ENCODE data around the gene RIPOR3.

GRCh38 chr20:50679753-50680104 lies 11.6 kb downstream of the RIPOR3 start:
- no peak for TF ChIP-seq CTCF (optimal IDR thresholded peaks at IDR 0.05 in 1 of 3, IDR thresholded peaks at IDR 0.05 in 1 of 3, conservative IDR thresholded peaks at IDR 0.05 in 1 of 3; ENCODE audit: extremely low read depth in 1 of 3, insufficient read depth in 2 of 3, low read length in 3 of 3)
- no peak for TF ChIP-seq EZH2 (IDR thresholded peaks at IDR 0.05; ENCODE audit: low read length)
